ENCODE data around the gene CTIF.

CTIF gene

GRCh38 chr18:48676346-48676745 is 137.5 kb downstream of the CTIF start:
- Histone ChIP-seq H3K36me3 (ENCODE audit: control insufficient read depth in 1 of 2, insufficient read depth in 2 of 2, low read length in 2 of 2) (peaks cover 0 to 2% of the 10 kb centered on the region in 2 donors), H3K27me3 (ENCODE audit: control insufficient read depth in 1 of 2, insufficient read depth in 2 of 2, low read length in 2 of 2) (no peaks in the 10 kb centered on the region), H3K9ac (ENCODE audit: low read depth in 1 of 2, low read length in 2 of 2) (no peak overlapping the region), H3K4me1 (ENCODE audit: control insufficient read depth in 1 of 2, insufficient read depth in 2 of 2, low read length in 2 of 2) (peaks cover 26 to 29% of the 10 kb centered on the region in 2 donors), H3K9me3 (ENCODE audit: control insufficient read depth in 1 of 2, low read length in 2 of 2) (no peaks in the 10 kb centered on the region), H3K4me3 (ENCODE audit: low read depth in 1 of 2, low read length in 2 of 2) (no peak overlapping the region), H3K27ac (ENCODE audit: low read depth, low read length) (no peak overlapping the region)

- Histone ChIP-seq H3K9ac (ENCODE audit: low read depth in 1 of 2, low read length in 2 of 2) (no peak overlapping the region), H3K36me3 (ENCODE audit: control insufficient read depth in 1 of 2, insufficient read depth in 2 of 2, low read length in 2 of 2) (no peaks in the 10 kb centered on the region), H3K4me3 (ENCODE audit: low read depth in 1 of 2, low read length in 2 of 2) (no peak overlapping the region), H3K4me1 (ENCODE audit: control insufficient read depth in 1 of 2, insufficient read depth in 2 of 2, low read length in 2 of 2) (peaks cover 26 to 29% of the 10 kb centered on the region in 2 donors), H3K27me3 (ENCODE audit: control insufficient read depth in 1 of 2, insufficient read depth in 2 of 2, low read length in 2 of 2) (no peaks in the 10 kb centered on the region), H3K9me3 (ENCODE audit: control insufficient read depth in 1 of 2, low read length in 2 of 2) (no peaks in the 10 kb centered on the region), H3K27ac (ENCODE audit: low read depth, low read length) (no peak overlapping the region)
Measured at GRCh38 chr18:48676756-48677368, 138.0 kb downstream of the CTIF start.

DNA sequence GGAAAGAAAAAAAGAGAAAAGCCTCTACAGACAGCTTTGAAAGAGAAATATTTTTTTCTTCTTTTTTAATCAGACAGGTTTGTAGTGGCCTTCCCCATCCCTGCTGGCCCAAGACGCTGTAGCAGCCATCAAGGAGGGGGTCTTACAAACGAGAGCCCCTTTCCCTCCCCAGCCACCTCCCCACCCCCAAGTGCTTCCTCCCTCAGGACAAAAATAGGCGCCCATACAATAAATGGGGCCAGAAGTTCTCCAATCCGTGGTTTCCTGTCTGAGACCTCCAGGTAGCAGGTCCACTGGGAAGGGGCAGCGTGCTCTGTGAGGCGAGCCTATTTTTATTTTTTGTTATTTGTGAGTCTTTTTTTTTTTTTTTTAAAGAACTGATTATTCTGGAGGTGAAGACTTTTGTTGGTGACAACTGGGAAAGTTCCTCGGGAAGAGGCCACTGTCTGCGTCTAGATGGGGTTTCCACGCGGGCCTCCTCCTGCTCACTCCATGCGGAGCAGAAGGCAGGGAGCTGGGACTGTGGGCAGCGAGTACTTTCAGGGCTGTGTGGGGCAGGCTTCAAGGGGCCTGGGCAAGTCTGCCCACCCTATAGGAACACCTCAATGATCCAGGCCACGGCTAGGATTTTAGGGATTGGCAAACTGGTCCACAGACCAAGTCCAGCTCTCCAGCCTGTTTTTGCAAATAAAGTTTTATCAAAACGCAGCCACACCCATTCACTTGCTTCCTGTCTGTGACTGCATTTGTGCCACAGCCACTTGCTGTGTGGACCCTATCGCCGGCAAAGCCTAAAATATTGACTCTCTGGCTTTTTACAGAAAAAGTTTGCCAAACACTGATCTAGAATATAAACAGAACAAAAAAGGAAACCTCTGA is 139.6 kb downstream of the CTIF start:
- Histone ChIP-seq H3K27me3 (ENCODE audit: control insufficient read depth in 1 of 2, insufficient read depth in 2 of 2, low read length in 2 of 2) (no peaks in the 10 kb centered on the region), H3K4me1 (ENCODE audit: control insufficient read depth in 1 of 2, insufficient read depth in 2 of 2, low read length in 2 of 2) (peaks cover 18 to 20% of the 10 kb centered on the region in 2 donors), H3K9me3 (ENCODE audit: control insufficient read depth in 1 of 2, low read length in 2 of 2) (no peaks in the 10 kb centered on the region), H3K9ac (ENCODE audit: low read depth in 1 of 2, low read length in 2 of 2) (no peak overlapping the region), H3K36me3 (ENCODE audit: control insufficient read depth in 1 of 2, insufficient read depth in 2 of 2, low read length in 2 of 2) (no peaks in the 10 kb centered on the region), H3K27ac (ENCODE audit: low read depth, low read length) (no peak overlapping the region), H3K4me3 (ENCODE audit: low read depth in 1 of 2, low read length in 2 of 2) (no peak overlapping the region)

DNA sequence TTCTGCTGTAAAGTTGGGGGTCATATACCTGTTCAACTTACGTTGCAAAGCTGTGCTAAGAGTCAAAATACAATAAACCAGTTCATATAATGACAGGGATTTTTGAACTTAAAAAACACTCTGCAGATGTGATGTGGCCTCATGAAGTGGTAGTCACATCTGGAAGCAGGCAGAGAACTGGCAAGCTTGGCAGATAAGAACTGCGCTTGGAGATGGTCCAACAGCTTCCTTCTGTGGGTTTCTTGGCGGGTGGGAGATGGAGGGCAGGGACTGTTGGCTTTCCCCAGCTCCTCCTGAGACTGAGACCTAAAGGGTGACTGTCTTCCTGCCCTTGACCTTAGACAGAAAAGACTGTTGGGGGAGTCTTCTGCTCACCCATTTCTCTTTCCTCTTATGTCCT is 140.4 kb downstream of the CTIF start:
- Histone ChIP-seq H3K36me3 (ENCODE audit: control insufficient read depth in 1 of 2, insufficient read depth in 2 of 2, low read length in 2 of 2) (no peaks in the 10 kb centered on the region), H3K27ac (ENCODE audit: low read depth, low read length) (no peak overlapping the region), H3K9ac (ENCODE audit: low read depth in 1 of 2, low read length in 2 of 2) (no peak overlapping the region), H3K27me3 (ENCODE audit: control insufficient read depth in 1 of 2, insufficient read depth in 2 of 2, low read length in 2 of 2) (no peaks in the 10 kb centered on the region), H3K4me3 (ENCODE audit: low read depth in 1 of 2, low read length in 2 of 2) (no peak overlapping the region), H3K4me1 (ENCODE audit: control insufficient read depth in 1 of 2, insufficient read depth in 2 of 2, low read length in 2 of 2) (peaks cover 12% of the 10 kb centered on the region in 2 donors), H3K9me3 (ENCODE audit: control insufficient read depth in 1 of 2, low read length in 2 of 2) (no peaks in the 10 kb centered on the region)

- Histone ChIP-seq H3K36me3 (ENCODE audit: control insufficient read depth in 1 of 2, insufficient read depth in 2 of 2, low read length in 2 of 2) (no peaks in the 10 kb centered on the region), H3K9me3 (ENCODE audit: control insufficient read depth in 1 of 2, low read length in 2 of 2) (no peaks in the 10 kb centered on the region), H3K27me3 (ENCODE audit: control insufficient read depth in 1 of 2, insufficient read depth in 2 of 2, low read length in 2 of 2) (no peaks in the 10 kb centered on the region), H3K27ac (ENCODE audit: low read depth, low read length) (peak overlapping the region; percentile 22), H3K4me1 (ENCODE audit: control insufficient read depth in 1 of 2, insufficient read depth in 2 of 2, low read length in 2 of 2) (peaks cover 0 to under 1% of the 10 kb centered on the region in 2 donors), H3K4me3 (ENCODE audit: low read depth in 1 of 2, low read length in 2 of 2) (no peak overlapping the region), H3K9ac (ENCODE audit: low read depth in 1 of 2, low read length in 2 of 2) (no peak overlapping the region)
Measured at GRCh38 chr18:48680339-48681250, 141.8 kb downstream of the CTIF start.

GRCh38 chr18:48682768-48683167 is 143.9 kb downstream of the CTIF start:
- H3K27me3 ChIP-seq (ENCODE audit: control insufficient read depth in 1 of 2, insufficient read depth in 2 of 2, low read length in 2 of 2), result no peaks in the 10 kb centered on the region
- H3K9ac ChIP-seq (ENCODE audit: low read depth in 1 of 2, low read length in 2 of 2), result no peak overlapping the region
- no peaks in the 10 kb centered on the region for H3K4me1 ChIP-seq (ENCODE audit: control insufficient read depth in 1 of 2, insufficient read depth in 2 of 2, low read length in 2 of 2)
- no peak overlapping the region for H3K27ac ChIP-seq (ENCODE audit: low read depth, low read length)
- peaks cover 0 to 2% of the 10 kb centered on the region in 2 donors for H3K36me3 ChIP-seq (ENCODE audit: control insufficient read depth in 1 of 2, insufficient read depth in 2 of 2, low read length in 2 of 2)
- H3K9me3 ChIP-seq (ENCODE audit: control insufficient read depth in 1 of 2, low read length in 2 of 2), result no peaks in the 10 kb centered on the region
- H3K4me3 ChIP-seq (ENCODE audit: low read depth in 1 of 2, low read length in 2 of 2), result no peak overlapping the region

GRCh38 chr18:48683197-48683596 is 144.4 kb downstream of the CTIF start:
- Histone ChIP-seq H3K9me3 (ENCODE audit: control insufficient read depth in 1 of 2, low read length in 2 of 2) (no peaks in the 10 kb centered on the region), H3K27ac (ENCODE audit: low read depth, low read length) (no peak overlapping the region), H3K4me3 (ENCODE audit: low read depth in 1 of 2, low read length in 2 of 2) (no peak overlapping the region), H3K9ac (ENCODE audit: low read depth in 1 of 2, low read length in 2 of 2) (no peak overlapping the region), H3K27me3 (ENCODE audit: control insufficient read depth in 1 of 2, insufficient read depth in 2 of 2, low read length in 2 of 2) (no peaks in the 10 kb centered on the region), H3K4me1 (ENCODE audit: control insufficient read depth in 1 of 2, insufficient read depth in 2 of 2, low read length in 2 of 2) (no peaks in the 10 kb centered on the region), H3K36me3 (ENCODE audit: control insufficient read depth in 1 of 2, insufficient read depth in 2 of 2, low read length in 2 of 2) (peaks cover 0 to 3% of the 10 kb centered on the region in 2 donors)

- peaks cover 0 to 3% of the 10 kb centered on the region in 2 donors for H3K36me3 ChIP-seq (ENCODE audit: control insufficient read depth in 1 of 2, insufficient read depth in 2 of 2, low read length in 2 of 2)
- no peaks in the 10 kb centered on the region for H3K27me3 ChIP-seq (ENCODE audit: control insufficient read depth in 1 of 2, insufficient read depth in 2 of 2, low read length in 2 of 2)
- no peak overlapping the region for H3K27ac ChIP-seq (ENCODE audit: low read depth, low read length)
- no peak overlapping the region for H3K9ac ChIP-seq (ENCODE audit: low read depth in 1 of 2, low read length in 2 of 2)
- no peak overlapping the region for H3K4me3 ChIP-seq (ENCODE audit: low read depth in 1 of 2, low read length in 2 of 2)
- H3K4me1 ChIP-seq (ENCODE audit: control insufficient read depth in 1 of 2, insufficient read depth in 2 of 2, low read length in 2 of 2), result no peaks in the 10 kb centered on the region
- no peaks in the 10 kb centered on the region for H3K9me3 ChIP-seq (ENCODE audit: control insufficient read depth in 1 of 2, low read length in 2 of 2)
Measured at GRCh38 chr18:48683661-48684060, 144.8 kb downstream of the CTIF start.

GRCh38 chr18:48687346-48688042 is 148.7 kb downstream of the CTIF start:
- Histone ChIP-seq H3K27me3 (ENCODE audit: control insufficient read depth in 1 of 2, insufficient read depth in 2 of 2, low read length in 2 of 2) (no peaks in the 10 kb centered on the region), H3K4me1 (ENCODE audit: control insufficient read depth in 1 of 2, insufficient read depth in 2 of 2, low read length in 2 of 2) (no peaks in the 10 kb centered on the region), H3K9me3 (ENCODE audit: control insufficient read depth in 1 of 2, low read length in 2 of 2) (no peaks in the 10 kb centered on the region), H3K4me3 (ENCODE audit: low read depth in 1 of 2, low read length in 2 of 2) (no peak overlapping the region), H3K27ac (ENCODE audit: low read depth, low read length) (no peak overlapping the region), H3K9ac (ENCODE audit: low read depth in 1 of 2, low read length in 2 of 2) (no peak overlapping the region), H3K36me3 (ENCODE audit: control insufficient read depth in 1 of 2, insufficient read depth in 2 of 2, low read length in 2 of 2) (peaks cover 0 to 3% of the 10 kb centered on the region in 2 donors)
